WTC11 (cell line): Measurements from ENCODE around the gene ADARB2. TPM values are rescaled to one million over a fixed set of nuclear protein-coding genes. Genes with fewer than 3 reads are reported as not detected.
A peak's percentile ranks its signal among the peaks of the same experiment; 100 is the strongest.

Source experiments
- ATAC-seq: fragments of 200-7000 bp; cut with Tn5 transposase; 2 replicates; pipeline ENCODE4 v1.10.0; 2021; ENCODE audit warnings: mild to moderate bottlenecking, moderate library complexity
- CTCF ChIA-PET: fragments of 300-600 bp; sonication (Branson Sonifier 250); formaldehyde crosslinking; loops from one replicate; lab custom pipeline; 2021; ENCODE audit warnings: antibody characterized with exemption; lab: Charles Lee
- POLR2A ChIA-PET: fragments of 350-600 bp; sonication (Branson Sonifier 250); formaldehyde crosslinking; loops from one replicate; lab custom pipeline; 2021; ENCODE audit warnings: antibody characterized with exemption; lab: Charles Lee
- DNase-seq: peaks from one replicate; pipeline ENCODE4 v3.0.0; 2021; ENCODE audit warnings: low spot score
- H3K27ac Mint-ChIP-seq: 2 replicates; pipeline ENCODE4 v1.8.0; 2021; ENCODE audit warnings: mixed read lengths
- H3K27me3 Mint-ChIP-seq: 2 replicates; pipeline ENCODE4 v1.8.0; 2021; ENCODE audit warnings: low read depth, mild to moderate bottlenecking, moderate library complexity, mixed read lengths
- H3K36me3 Mint-ChIP-seq: 2 replicates; pipeline ENCODE4 v1.8.0; 2021; ENCODE audit warnings: mixed read lengths
- H3K4me1 Mint-ChIP-seq: 2 replicates; pipeline ENCODE4 v1.8.0; 2022; ENCODE audit warnings: mixed read lengths
- H3K4me3 Mint-ChIP-seq: 2 replicates; pipeline ENCODE4 v1.8.0; 2021; ENCODE audit warnings: mild to moderate bottlenecking, moderate library complexity, mixed read lengths
- H3K9me3 Mint-ChIP-seq: 2 replicates; pipeline ENCODE4 v1.8.0; 2021; ENCODE audit warnings: mixed read lengths
- CBFB ChIP-seq: sonication (generic); formaldehyde crosslinking; IDR thresholded peaks from 2 replicates; pipeline ENCODE4 v1.8.1; 2022; ENCODE audit warnings: mild to moderate bottlenecking, low read depth, missing genetic modification reagents
- ERG ChIP-seq: fragments of 250-450 bp; sonication (Bioruptor Pico); IDR thresholded peaks from 2 replicates; pipeline ENCODE4 v1.8.0; 2021; ENCODE audit warnings: mild to moderate bottlenecking
- FOXP4 ChIP-seq: sonication (generic); formaldehyde crosslinking; IDR thresholded peaks from 2 replicates; pipeline ENCODE4 v1.8.0; 2022; ENCODE audit warnings: mild to moderate bottlenecking, missing genetic modification reagents
- GABPB1 ChIP-seq: sonication (generic); formaldehyde crosslinking; IDR thresholded peaks from 2 replicates; pipeline ENCODE4 v1.8.1; 2023; ENCODE audit warnings: mild to moderate bottlenecking, missing genetic modification reagents
- IRF2 ChIP-seq: sonication (generic); formaldehyde crosslinking; IDR thresholded peaks from 2 replicates; pipeline ENCODE4 v1.8.0; 2022; ENCODE audit warnings: low read depth, missing genetic modification reagents, borderline replicate concordance
- JAZF1 ChIP-seq: fragments of 250-450 bp; sonication (Bioruptor Pico); IDR thresholded peaks from 2 replicates; pipeline ENCODE4 v1.9.0; 2021; ENCODE audit warnings: moderate library complexity, mild to moderate bottlenecking, inconsistent platforms
- MAX ChIP-seq: sonication (generic); formaldehyde crosslinking; IDR thresholded peaks from 2 replicates; pipeline ENCODE4 v1.8.0; 2022; ENCODE audit warnings: mild to moderate bottlenecking, missing genetic modification reagents
- MLX ChIP-seq: sonication (generic); formaldehyde crosslinking; IDR thresholded peaks from 2 replicates; pipeline ENCODE4 v1.8.1; 2023; ENCODE audit warnings: mild to moderate bottlenecking, missing genetic modification reagents, moderate library complexity
- MXD4 ChIP-seq: fragments of 250-450 bp; sonication (Bioruptor Pico); IDR thresholded peaks from 2 replicates; pipeline ENCODE4 v1.8.0; 2021; ENCODE audit warnings: mild to moderate bottlenecking, moderate library complexity, borderline replicate concordance
- NFE2L1 ChIP-seq: sonication (generic); formaldehyde crosslinking; IDR thresholded peaks from 2 replicates; pipeline ENCODE4 v1.8.1; 2023; ENCODE audit warnings: missing genetic modification reagents
- PRRX2 ChIP-seq: fragments of 250-450 bp; sonication (Bioruptor Pico); IDR thresholded peaks from 2 replicates; pipeline ENCODE4 v1.8.0; 2021; ENCODE audit warnings: mild to moderate bottlenecking
- SOX15 ChIP-seq: fragments of 250-450 bp; sonication (Bioruptor Pico); IDR thresholded peaks from 2 replicates; pipeline ENCODE4 v1.9.0; 2021; ENCODE audit warnings: mild to moderate bottlenecking
- TEAD1 ChIP-seq: sonication (generic); formaldehyde crosslinking; IDR thresholded peaks from 2 replicates; pipeline ENCODE4 v1.8.0; 2022; ENCODE audit warnings: mild to moderate bottlenecking, missing genetic modification reagents
- TP53 ChIP-seq: sonication (generic); formaldehyde crosslinking; IDR thresholded peaks from 2 replicates; pipeline ENCODE4 v1.8.1; 2023; ENCODE audit warnings: mild to moderate bottlenecking, missing genetic modification reagents
- ZBTB21 ChIP-seq: sonication (generic); formaldehyde crosslinking; IDR thresholded peaks from 2 replicates; pipeline ENCODE4 v1.8.1; 2023; ENCODE audit warnings: mild to moderate bottlenecking, missing genetic modification reagents, borderline replicate concordance
- ZBTB43 ChIP-seq: sonication (generic); formaldehyde crosslinking; IDR thresholded peaks from 2 replicates; pipeline ENCODE4 v1.8.1; 2023; ENCODE audit warnings: mild to moderate bottlenecking, missing genetic modification reagents
- ZNF396 ChIP-seq: fragments of 250-450 bp; sonication (Bioruptor Pico); IDR thresholded peaks from 2 replicates; pipeline ENCODE4 v1.8.0; 2021; ENCODE audit warnings: mild to moderate bottlenecking, moderate library complexity, borderline replicate concordance
- ZNF423 ChIP-seq: fragments of 250-450 bp; sonication (Bioruptor Pico); IDR thresholded peaks from 2 replicates; pipeline ENCODE4 v2.1.2; 2022; ENCODE audit warnings: mild to moderate bottlenecking, moderate library complexity
- ZNF532 ChIP-seq: fragments of 250-450 bp; sonication (Bioruptor Pico); IDR thresholded peaks from 2 replicates; pipeline ENCODE4 v1.9.0; 2021; ENCODE audit warnings: mild to moderate bottlenecking, borderline replicate concordance
- ZSCAN18 ChIP-seq: fragments of 250-450 bp; sonication (Bioruptor Pico); IDR thresholded peaks from 2 replicates; pipeline ENCODE4 v2.1.2; 2022; ENCODE audit warnings: mild to moderate bottlenecking, moderate library complexity
- total RNA-seq: library from RNA; stranded (reverse); gene quantifications from 3 replicates; pipeline ENCODE4 v1.2.3, GENCODE V29; 2021

Gene ADARB2
- total RNA-seq, 1 experiment from 2014 or later: 3.7 TPM

- H3K4me3 Mint-ChIP-seq: no peak overlapping the region
- no peaks in the 10 kb centered on the region for H3K27me3 Mint-ChIP-seq
- H3K27ac Mint-ChIP-seq: no peak overlapping the region
- H3K36me3 Mint-ChIP-seq: no peaks in the 10 kb centered on the region
- ChIA-PET CTCF (no interaction called here), POLR2A (no interaction called here)
- no peak for ATAC-seq
- no peak for DNase-seq
- no peaks in the 10 kb centered on the region for H3K4me1 Mint-ChIP-seq
- TF ChIP-seq MLX (CRISPR knock-in tag) (no peak), ZNF532 (CRISPR knock-in tag) (no peak), MXD4 (CRISPR knock-in tag) (no peak), SOX15 (no peak), ZNF423 (CRISPR knock-in tag) (no peak), ZNF396 (CRISPR knock-in tag) (no peak), GABPB1 (CRISPR knock-in tag) (no peak), ERG (CRISPR knock-in tag) (no peak), ZBTB21 (no peak), IRF2 (CRISPR knock-in tag) (no peak), MAX (CRISPR knock-in tag) (no peak), PRRX2 (CRISPR knock-in tag) (no peak), JAZF1 (no peak), TP53 (no peak), NFE2L1 (CRISPR knock-in tag) (no peak)
- H3K9me3 Mint-ChIP-seq: no peaks in the 10 kb centered on the region
These were observed 530.7 kb downstream of the ADARB2 start for GRCh38 chr10:1206601-1207000.

GRCh38 chr10:1206101-1206500 lies 531.2 kb downstream of the ADARB2 start:
- Mint-ChIP-seq H3K9me3 (no peaks in the 10 kb centered on the region), H3K4me1 (no peaks in the 10 kb centered on the region), H3K36me3 (no peaks in the 10 kb centered on the region), H3K27ac (peak overlapping the region; percentile 57; the same call in 1 of the 2 replicates), H3K27me3 (no peaks in the 10 kb centered on the region), H3K4me3 (no peak overlapping the region)
- TF ChIP-seq JAZF1: no peak
- ATAC-seq (no peak), DNase-seq (no peak)
- ChIA-PET POLR2A (no interaction called here), CTCF (no interaction called here)

GRCh38 chr10:1205450-1206030 lies 531.8 kb downstream of the ADARB2 start:
- no peak for TF ChIP-seq TEAD1 (CRISPR knock-in tag)
- TF ChIP-seq CBFB (CRISPR knock-in tag): no peak
- no peak for TF ChIP-seq FOXP4 (CRISPR knock-in tag)
- TF ChIP-seq ZBTB43: no peak
- no peak for TF ChIP-seq ZSCAN18
- DNase-seq: no peak
- ChIA-PET POLR2A (no interaction called here), CTCF (no interaction called here)
- Mint-ChIP-seq H3K36me3 (no peaks in the 10 kb centered on the region), H3K4me3 (no peak overlapping the region), H3K4me1 (peaks cover 5% of the 10 kb centered on the region), H3K27me3 (no peaks in the 10 kb centered on the region), H3K9me3 (no peaks in the 10 kb centered on the region), H3K27ac (no peak overlapping the region)
- ATAC-seq: no peak
